ENCODE data around the gene REV3L. TPM values are rescaled to one million over a fixed set of nuclear protein-coding genes. Genes with fewer than 3 reads are reported as not detected.

REV3L gene
- total RNA-seq (10 to 100 TPM; 69.1 to 74.9 TPM), polyA plus RNA-seq (10 to 100 TPM in 1 of 2 donors, 1 to 10 TPM in 1; 5.0 to 13.4 TPM)
- long read RNA-seq, donor 1, partial matches to known transcripts = 28 of 53 reads
- long read RNA-seq, donor 1, other reads (novel, unspliced or antisense) = 25 of 53 reads
- long read RNA-seq, donor 2, partial matches to known transcripts = 18 of 79 reads
- long read RNA-seq, donor 2, other reads (novel, unspliced or antisense) = 61 of 79 reads

DNA sequence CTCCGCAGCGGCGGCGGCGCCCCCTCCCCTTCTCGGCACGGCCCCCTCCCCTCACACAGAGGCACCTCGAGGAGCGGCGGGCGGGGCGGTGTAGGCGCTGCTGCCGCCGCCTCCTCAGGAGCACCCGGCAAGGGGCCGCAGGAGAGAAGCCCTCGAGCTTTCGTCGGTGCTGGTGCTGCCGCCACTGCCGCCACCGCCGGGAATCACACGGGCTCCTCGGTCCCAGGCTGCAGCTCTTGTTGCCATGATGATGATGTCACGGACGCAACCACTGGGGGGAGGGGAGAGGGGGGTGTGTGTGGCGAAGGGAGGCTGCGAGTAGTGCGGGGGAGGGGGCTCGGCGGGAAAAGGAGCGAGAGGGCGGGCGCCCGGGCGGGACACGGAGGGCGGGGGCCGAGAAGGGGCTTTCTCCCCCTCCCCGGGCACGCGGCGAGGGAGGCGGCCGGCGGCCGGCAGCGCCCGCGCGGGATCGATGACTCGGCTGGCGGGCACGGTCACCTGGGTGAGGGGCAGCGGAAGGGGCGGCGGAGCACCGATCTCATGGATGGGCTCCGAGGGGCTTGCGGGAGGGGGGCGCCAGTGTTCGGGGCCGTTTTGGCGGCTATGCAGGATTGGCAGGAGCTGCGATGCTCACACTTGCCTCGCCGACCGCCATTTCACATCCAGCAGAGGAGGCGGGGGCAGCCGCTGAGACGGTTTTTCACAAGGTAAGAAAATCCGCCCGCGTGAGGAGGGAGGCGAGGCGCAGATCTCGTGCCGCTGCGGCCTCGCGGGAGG is at the start of gene REV3L:
REV3L (minus strand) TSS at position 260 of the 777 bp plus-strand sequence. CDS start 330 bp downstream, outside the sequence.
- Histone ChIP-seq H3K4me1 (ENCODE audit: control insufficient read depth in 1 of 2, insufficient read depth in 2 of 2, low read length in 2 of 2) (peaks cover 0 to 3% of the 10 kb centered on the region in 2 donors), H3K27me3 (ENCODE audit: control insufficient read depth in 1 of 2, insufficient read depth in 2 of 2, low read length in 1 of 2) (no peaks in the 10 kb centered on the region), H3K27ac (ENCODE audit: low read depth in 1 of 2, low read length in 2 of 2) (peak within 1 kb of the TSS; percentile 89 to 95), H3K9me3 (ENCODE audit: control insufficient read depth, low read length) (no peaks in the 10 kb centered on the region), H3K4me3 (ENCODE audit: low read length in 2 of 2) (peak within 1 kb of the TSS; percentile 91 to 95), H3K36me3 (ENCODE audit: control insufficient read depth in 1 of 2, insufficient read depth in 2 of 2, low read length in 1 of 2) (no peaks in the 10 kb centered on the region)
- DNase-seq (peak; percentile 92 to 95), ATAC-seq (ENCODE audit: low FRiP score) (peak; percentile 89)
- 1% methylated on average over 43 to 84 of the region's 84 CpGs for WGBS, 2 donors
- intact Hi-C loops (cut with DNase I) = loop anchor here (5.0 kb wide), 4 partner anchors 69 to 226 kb away; a partner anchor contains a TSS

GRCh38 chr6:111531185-111531584 is 48.2 kb upstream of the REV3L start:
- Histone ChIP-seq H3K4me3 (ENCODE audit: low read length in 2 of 2) (no peak overlapping the region), H3K36me3 (ENCODE audit: control insufficient read depth in 1 of 2, insufficient read depth in 2 of 2, low read length in 1 of 2) (no peaks in the 10 kb centered on the region), H3K27ac (ENCODE audit: low read depth in 1 of 2, low read length in 2 of 2) (no peak overlapping the region), H3K4me1 (ENCODE audit: control insufficient read depth in 1 of 2, insufficient read depth in 2 of 2, low read length in 2 of 2) (peaks cover 3 to 4% of the 10 kb centered on the region in 2 donors), H3K27me3 (ENCODE audit: control insufficient read depth in 1 of 2, insufficient read depth in 2 of 2, low read length in 1 of 2) (no peaks in the 10 kb centered on the region), H3K9me3 (ENCODE audit: control insufficient read depth, low read length) (no peaks in the 10 kb centered on the region)
- DNase-seq (no peak), ATAC-seq (ENCODE audit: low FRiP score) (no peak)
- intact Hi-C loops (cut with DNase I) = no loop called here
- 95% methylated on average over 5 of the region's 5 CpGs for WGBS, 2 donors

DNA sequence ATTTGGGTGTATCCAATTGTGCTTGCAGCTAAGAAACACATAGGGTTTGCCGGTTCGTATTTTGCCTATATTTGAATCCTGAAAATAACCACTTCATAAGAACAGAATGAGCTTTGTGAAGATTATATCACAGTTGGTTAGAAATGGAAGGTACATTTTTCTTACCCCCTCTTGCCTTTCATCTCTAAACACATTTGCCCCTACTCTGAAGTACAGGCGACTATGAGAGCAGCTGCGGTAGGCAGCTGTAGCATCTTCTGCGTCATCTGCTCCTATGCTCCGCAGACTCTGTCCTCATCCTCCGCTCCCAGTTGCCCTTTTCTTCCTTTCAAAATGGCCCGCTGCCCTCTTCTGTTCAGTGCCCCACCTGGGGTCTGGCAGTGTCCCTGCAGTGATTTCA is 47.6 kb upstream of the REV3L start:
- Histone ChIP-seq H3K4me1 (ENCODE audit: control insufficient read depth in 1 of 2, insufficient read depth in 2 of 2, low read length in 2 of 2) (peaks cover 3 to 4% of the 10 kb centered on the region in 2 donors), H3K9me3 (ENCODE audit: control insufficient read depth, low read length) (no peaks in the 10 kb centered on the region), H3K4me3 (ENCODE audit: low read length in 2 of 2) (no peak overlapping the region), H3K27me3 (ENCODE audit: control insufficient read depth in 1 of 2, insufficient read depth in 2 of 2, low read length in 1 of 2) (no peaks in the 10 kb centered on the region), H3K27ac (ENCODE audit: low read depth in 1 of 2, low read length in 2 of 2) (no peak overlapping the region), H3K36me3 (ENCODE audit: control insufficient read depth in 1 of 2, insufficient read depth in 2 of 2, low read length in 1 of 2) (no peaks in the 10 kb centered on the region)
- WGBS, 2 donors = 96 to 98% methylated on average over 8 of the region's 8 CpGs
- DNase-seq = no peak
- no peak for ATAC-seq (ENCODE audit: low FRiP score)
- intact Hi-C loops (cut with DNase I) = no loop called here

DNA sequence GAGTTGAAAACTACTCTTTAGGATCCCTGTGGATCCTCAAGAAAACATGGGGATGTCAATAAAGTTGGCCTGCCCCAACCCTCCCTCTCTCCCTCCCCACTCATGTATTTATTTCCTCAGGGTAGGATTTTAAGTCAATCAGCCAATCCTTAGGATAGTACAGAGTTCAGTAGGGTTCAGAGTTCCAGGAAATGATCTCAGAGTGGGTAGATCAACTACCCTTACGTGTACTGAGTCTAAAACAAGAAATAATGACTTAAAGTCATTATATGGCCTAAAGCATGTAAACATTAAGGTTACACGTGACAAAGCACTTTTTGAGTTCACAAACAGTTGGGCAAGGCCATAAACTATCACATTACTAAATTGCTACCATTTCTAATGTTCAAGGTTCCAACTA is 47.2 kb upstream of the REV3L start:
- ATAC-seq (ENCODE audit: low FRiP score) = no peak
- H3K9me3 ChIP-seq (ENCODE audit: control insufficient read depth, low read length) = no peaks in the 10 kb centered on the region
- DNase-seq = no peak
- peaks cover 3 to 4% of the 10 kb centered on the region in 2 donors for H3K4me1 ChIP-seq (ENCODE audit: control insufficient read depth in 1 of 2, insufficient read depth in 2 of 2, low read length in 2 of 2)
- H3K27ac ChIP-seq (ENCODE audit: low read depth in 1 of 2, low read length in 2 of 2) = no peak overlapping the region
- WGBS, 2 donors = 91% methylated on average over 2 of the region's 2 CpGs
- intact Hi-C loops (cut with DNase I) = no loop called here
- no peaks in the 10 kb centered on the region for H3K36me3 ChIP-seq (ENCODE audit: control insufficient read depth in 1 of 2, insufficient read depth in 2 of 2, low read length in 1 of 2)
- H3K27me3 ChIP-seq (ENCODE audit: control insufficient read depth in 1 of 2, insufficient read depth in 2 of 2, low read length in 1 of 2) = no peaks in the 10 kb centered on the region
- H3K4me3 ChIP-seq (ENCODE audit: low read length in 2 of 2) = no peak overlapping the region

- Histone ChIP-seq H3K27me3 (ENCODE audit: control insufficient read depth in 1 of 2, insufficient read depth in 2 of 2, low read length in 1 of 2) (no peaks in the 10 kb centered on the region), H3K9me3 (ENCODE audit: control insufficient read depth, low read length) (no peaks in the 10 kb centered on the region), H3K36me3 (ENCODE audit: control insufficient read depth in 1 of 2, insufficient read depth in 2 of 2, low read length in 1 of 2) (no peaks in the 10 kb centered on the region), H3K27ac (ENCODE audit: low read depth in 1 of 2, low read length in 2 of 2) (no peak overlapping the region), H3K4me3 (ENCODE audit: low read length in 2 of 2) (no peak overlapping the region), H3K4me1 (ENCODE audit: control insufficient read depth in 1 of 2, insufficient read depth in 2 of 2, low read length in 2 of 2) (peaks cover 2 to 4% of the 10 kb centered on the region in 2 donors)
- no peak for DNase-seq
- no peak for ATAC-seq (ENCODE audit: low FRiP score)
- intact Hi-C loops (cut with DNase I) = no loop called here
Observed at GRCh38 chr6:111527367-111527766, 44.3 kb upstream of the REV3L start.

- no peaks in the 10 kb centered on the region for H3K27me3 ChIP-seq (ENCODE audit: control insufficient read depth in 1 of 2, insufficient read depth in 2 of 2, low read length in 1 of 2)
- H3K4me3 ChIP-seq (ENCODE audit: low read length in 2 of 2) = no peak overlapping the region
- no peak overlapping the region for H3K27ac ChIP-seq (ENCODE audit: low read depth in 1 of 2, low read length in 2 of 2)
- H3K9me3 ChIP-seq (ENCODE audit: control insufficient read depth, low read length) = no peaks in the 10 kb centered on the region
- intact Hi-C loops (cut with DNase I) = no loop called here
- peaks cover 2 to 3% of the 10 kb centered on the region in 2 donors for H3K4me1 ChIP-seq (ENCODE audit: control insufficient read depth in 1 of 2, insufficient read depth in 2 of 2, low read length in 2 of 2)
- DNase-seq (no peak), ATAC-seq (ENCODE audit: low FRiP score) (no peak)
- H3K36me3 ChIP-seq (ENCODE audit: control insufficient read depth in 1 of 2, insufficient read depth in 2 of 2, low read length in 1 of 2) = no peaks in the 10 kb centered on the region
Observed at GRCh38 chr6:111524735-111525134, 41.7 kb upstream of the REV3L start.

- no peaks in the 10 kb centered on the region for H3K36me3 ChIP-seq (ENCODE audit: control insufficient read depth in 1 of 2, insufficient read depth in 2 of 2, low read length in 1 of 2)
- intact Hi-C loops (cut with DNase I) = no loop called here
- no peaks in the 10 kb centered on the region for H3K27me3 ChIP-seq (ENCODE audit: control insufficient read depth in 1 of 2, insufficient read depth in 2 of 2, low read length in 1 of 2)
- whole genome bisulfite sequencing, 2 donors = 94 to 97% methylated on average over 4 of the region's 4 CpGs
- H3K4me1 ChIP-seq (ENCODE audit: control insufficient read depth in 1 of 2, insufficient read depth in 2 of 2, low read length in 2 of 2) = peaks cover 2 to 3% of the 10 kb centered on the region in 2 donors
- H3K4me3 ChIP-seq (ENCODE audit: low read length in 2 of 2) = no peak overlapping the region
- DNase-seq (no peak), ATAC-seq (ENCODE audit: low FRiP score) (no peak)
- H3K9me3 ChIP-seq (ENCODE audit: control insufficient read depth, low read length) = no peaks in the 10 kb centered on the region
- no peak overlapping the region for H3K27ac ChIP-seq (ENCODE audit: low read depth in 1 of 2, low read length in 2 of 2)
Observed at GRCh38 chr6:111524252-111524651, 41.2 kb upstream of the REV3L start.

GRCh38 chr6:111523484-111524167 is 40.6 kb upstream of the REV3L start:
- no peaks in the 10 kb centered on the region for H3K36me3 ChIP-seq (ENCODE audit: control insufficient read depth in 1 of 2, insufficient read depth in 2 of 2, low read length in 1 of 2)
- intact Hi-C loops (cut with DNase I) = no loop called here
- no peak for ATAC-seq (ENCODE audit: low FRiP score)
- H3K9me3 ChIP-seq (ENCODE audit: control insufficient read depth, low read length) = no peaks in the 10 kb centered on the region
- 73 to 82% methylated on average over 2 of the region's 2 CpGs for WGBS, 2 donors
- H3K4me1 ChIP-seq (ENCODE audit: control insufficient read depth in 1 of 2, insufficient read depth in 2 of 2, low read length in 2 of 2) = peaks cover 2 to 3% of the 10 kb centered on the region in 2 donors
- H3K27me3 ChIP-seq (ENCODE audit: control insufficient read depth in 1 of 2, insufficient read depth in 2 of 2, low read length in 1 of 2) = no peaks in the 10 kb centered on the region
- H3K4me3 ChIP-seq (ENCODE audit: low read length in 2 of 2) = no peak overlapping the region
- DNase-seq = no peak
- H3K27ac ChIP-seq (ENCODE audit: low read depth in 1 of 2, low read length in 2 of 2) = no peak overlapping the region
